IMR-90 (cell line): Measurements from ENCODE around the gene SF3B1. TPM values are rescaled to one million over a fixed set of nuclear protein-coding genes. Genes with fewer than 3 reads are reported as not detected.
"Not testable (repeated sequence)": the region's sequence is repeated elsewhere in the genome, so short reads cannot be mapped to it uniquely, and the experiment has no call there.

Source experiments
- ATAC-seq: fragments of 200-7000 bp; cut with Tn5 transposase; 2 replicates; pipeline ENCODE4 v1.9.1; 2020; ENCODE audit warnings: low read depth, mild to moderate bottlenecking, moderate library complexity
- BruUV-seq: library from RNA; stranded (reverse); fragments of 400-500 nt; replicated peaks from 2 replicates; lab custom pipeline; 2021; lab: Mats Ljungman, UMichigan
- CTCF ChIA-PET: fragments of 300-600 bp; formaldehyde crosslinking; extraction: SDS; loops from one replicate; lab custom pipeline; 2021; ENCODE audit warnings: antibody characterized with exemption; lab: Yijun Ruan, JAX
- POLR2A ChIA-PET: fragments of 300-600 bp; sonication (Branson Sonifier 250); formaldehyde crosslinking; loops from one replicate; lab custom pipeline; 2022; ENCODE audit warnings: antibody characterized with exemption; ENCODE audit not compliant: unreplicated experiment; lab: Charles Lee
- DNase-seq: peaks from one replicate; pipeline ENCODE4 v3.0.0; 2013
- H2AFZ ChIP-seq: replicated peaks from 2 replicates; pipeline ENCODE3; 2013; ENCODE audit warnings: low read length, mild to moderate bottlenecking; ENCODE audit not compliant: poor library complexity
- H2AK5ac ChIP-seq: 2 replicates; pipeline ENCODE4 v1.6.1; 2013; ENCODE audit warnings: low read depth, low read length, inconsistent platforms
- H2AK9ac ChIP-seq: replicated peaks from 2 replicates; pipeline ENCODE3; 2013; ENCODE audit warnings: mild to moderate bottlenecking, low read depth, low read length, moderate library complexity; ENCODE audit not compliant: poor library complexity
- H2BK120ac ChIP-seq: 2 replicates; pipeline ENCODE4 v1.6.1; 2013; ENCODE audit warnings: low read depth, low read length, inconsistent platforms
- H2BK15ac ChIP-seq: 3 replicates; pipeline ENCODE4 v1.6.1; 2013; ENCODE audit warnings: low read depth, low read length, inconsistent platforms
- H2BK20ac ChIP-seq: 2 replicates; pipeline ENCODE4 v1.6.1; 2013; ENCODE audit warnings: low read depth, mild to moderate bottlenecking, inconsistent platforms, low read length, moderate library complexity
- H2BK5ac ChIP-seq: 2 replicates; pipeline ENCODE4 v1.6.1; 2013; ENCODE audit warnings: mild to moderate bottlenecking, low read depth, low read length, inconsistent platforms; ENCODE audit not compliant: poor library complexity, severe bottlenecking
- H3K14ac ChIP-seq: replicated peaks from 2 replicates; pipeline ENCODE4 v1.6.1; 2013; ENCODE audit warnings: low read depth, low read length, inconsistent platforms
- H3K18ac ChIP-seq: 2 replicates; pipeline ENCODE4 v1.6.1; 2013; ENCODE audit warnings: low read depth, low read length, control low read depth
- H3K23ac ChIP-seq: 2 replicates; pipeline ENCODE4 v1.6.1; 2013; ENCODE audit warnings: low read depth, low read length, inconsistent platforms
- H3K27ac ChIP-seq: 2 replicates; pipeline ENCODE4 v1.5.1; 2013; ENCODE audit warnings: mild to moderate bottlenecking, control low read depth, low read length; ENCODE audit not compliant: insufficient read depth
- H3K27me3 ChIP-seq: 2 replicates; pipeline ENCODE4 v1.6.1; 2013; ENCODE audit warnings: low read length; ENCODE audit not compliant: control insufficient read depth, insufficient read depth
- H3K36me3 ChIP-seq: 2 replicates; pipeline ENCODE4 v1.6.1; 2013; ENCODE audit warnings: low read length, mixed read lengths; ENCODE audit not compliant: control insufficient read depth, insufficient read depth
- H3K4ac ChIP-seq: 2 replicates; pipeline ENCODE4 v1.6.1; 2013; ENCODE audit warnings: low read depth, low read length, inconsistent platforms
- H3K4me1 ChIP-seq: 2 replicates; pipeline ENCODE4 v1.6.1; 2013; ENCODE audit warnings: low read length, mixed read lengths; ENCODE audit not compliant: control insufficient read depth, insufficient read depth
- H3K4me2 ChIP-seq: 2 replicates; pipeline ENCODE4 v1.6.1; 2013; ENCODE audit warnings: low read depth, mild to moderate bottlenecking, control low read depth, low read length, moderate library complexity
- H3K4me3 ChIP-seq: 2 replicates; pipeline ENCODE4 v1.5.1; 2013; ENCODE audit warnings: low read depth, mild to moderate bottlenecking, control low read depth, low read length, moderate library complexity; ENCODE audit not compliant: insufficient read depth
- H3K56ac ChIP-seq: 2 replicates; pipeline ENCODE4 v1.6.1; 2013; ENCODE audit warnings: low read length, inconsistent platforms; ENCODE audit not compliant: insufficient read depth; ENCODE audit errors: extremely low read depth
- H3K79me1 ChIP-seq, 2 experiments: 2 replicates each; pipeline ENCODE4 v1.6.1; 2013; ENCODE audit warnings: low read length in 2 of 2, inconsistent platforms in 1 of 2, low read depth in 1 of 2
- H3K9ac ChIP-seq: 2 replicates; pipeline ENCODE4 v1.6.1; 2013; ENCODE audit warnings: low read depth, low read length, control low read depth
- H3K9me1 ChIP-seq: 2 replicates; pipeline ENCODE4 v1.6.1; 2013; ENCODE audit warnings: low read length, inconsistent platforms; ENCODE audit not compliant: insufficient read depth
- H3K9me3 ChIP-seq: 2 replicates; pipeline ENCODE4 v1.6.1; 2013; ENCODE audit warnings: low read length; ENCODE audit not compliant: control insufficient read depth, insufficient read depth
- H4K20me1 ChIP-seq: 2 replicates; pipeline ENCODE4 v1.6.1; 2013; ENCODE audit warnings: low read length, inconsistent platforms; ENCODE audit not compliant: insufficient read depth
- H4K5ac ChIP-seq: 2 replicates; pipeline ENCODE4 v1.6.1; 2013; ENCODE audit warnings: mild to moderate bottlenecking, low read depth, low read length, control low read depth
- H4K8ac ChIP-seq, 2 experiments: 2 replicates each; pipeline ENCODE4 v1.6.1; 2013; ENCODE audit warnings: low read depth in 2 of 2, low read length in 2 of 2, control low read depth in 1 of 2, inconsistent platforms in 1 of 2
- H4K91ac ChIP-seq: 2 replicates; pipeline ENCODE4 v1.6.1; 2013; ENCODE audit warnings: low read depth, low read length, inconsistent platforms; ENCODE audit not compliant: insufficient read depth
- WGBS, 2 experiments: methylation state at CpG; one replicate each; pipeline versions ENCODE4 v1.1.5 to v1.1.7; 2013; ENCODE audit warnings: missing lambda C conversion rate in 2 of 2; ENCODE audit not compliant: insufficient read length in 1 of 2; ENCODE audit errors: extremely low coverage in 2 of 2; 5-methylcytosine and 5-hydroxymethylcytosine counted together
- dilution Hi-C: fragments of 300-500 bp; cut with HindIII; formaldehyde crosslinking; loops from one replicate; pipeline ENCODE4 v1.14.3; 2018; ENCODE audit warnings: low sequenced_read_pairs; ENCODE audit not compliant: unreplicated experiment
- in situ Hi-C: fragments of 300-500 bp; cut with MboI; formaldehyde crosslinking; loops from 3 replicates; pipeline ENCODE4 v1.14.3; 2019; ENCODE audit warnings: low sequenced_read_pairs, inconsistent platforms, mixed read lengths
- intact Hi-C: fragments of 100-400 bp; cut with micrococcal nuclease; formaldehyde crosslinking; loops from 2 replicates; pipeline ENCODE4 v1.10.0; 2022
- polyA plus RNA-seq, 3 experiments: library from polyadenylated mRNA; depleted of rRNA; stranded (reverse); fragments of >200 nt; gene quantifications; 2 replicates each; pipeline ENCODE4 v1.2.3, GENCODE V29; 2012; ENCODE audit warnings: low replicate concordance in 1 of 3
- total RNA-seq: library from RNA; depleted of rRNA; stranded (reverse); fragments of >200 nt; gene quantifications from 2 replicates; pipeline ENCODE4 v1.2.3, GENCODE V29; 2012

Gene SF3B1
- total and polyA plus RNA-seq, 2 of the 4 experiments (the other 2 are of a cell fraction) = 326 to 942 TPM

GRCh38 chr2:197343968-197344367 lies 90.9 kb downstream of the SF3B1 start:
- intact Hi-C loops, BruUV-seq, H3K27ac ChIP-seq, H3K36me3 ChIP-seq, H4K20me1 ChIP-seq, H3K79me1 ChIP-seq, CTCF ChIA-PET, H2BK20ac ChIP-seq, POLR2A ChIA-PET, H3K56ac ChIP-seq, H3K4ac ChIP-seq, H3K9me1 ChIP-seq, H4K91ac ChIP-seq, H3K4me1 ChIP-seq, H2AK5ac ChIP-seq, H3K27me3 ChIP-seq, H4K8ac ChIP-seq, H2AK9ac ChIP-seq, dilution Hi-C loops, DNase-seq, H3K4me3 ChIP-seq, H2BK120ac ChIP-seq, in situ Hi-C loops, H3K9me3 ChIP-seq, H3K4me2 ChIP-seq, H2BK5ac ChIP-seq, ATAC-seq, H3K9ac ChIP-seq, H2BK15ac ChIP-seq, H3K23ac ChIP-seq, H3K18ac ChIP-seq, H3K14ac ChIP-seq, H4K5ac ChIP-seq: not testable (repeated sequence)
- no CpG with 5 or more reads among the region's 5 CpGs for WGBS, 2 experiments
- peak overlapping the region; percentile 56 for H2AFZ ChIP-seq
